NCI-H1105 treated with DMSO at 0.1 percent for 48 hours (cell line): Measurements from ENCODE around the gene NEK6.

Source experiments
- DNase-seq: peaks from one replicate; lab custom pipeline; 2025; lab: John Stamatoyannopoulos, UW

Gene NEK6

DNA sequence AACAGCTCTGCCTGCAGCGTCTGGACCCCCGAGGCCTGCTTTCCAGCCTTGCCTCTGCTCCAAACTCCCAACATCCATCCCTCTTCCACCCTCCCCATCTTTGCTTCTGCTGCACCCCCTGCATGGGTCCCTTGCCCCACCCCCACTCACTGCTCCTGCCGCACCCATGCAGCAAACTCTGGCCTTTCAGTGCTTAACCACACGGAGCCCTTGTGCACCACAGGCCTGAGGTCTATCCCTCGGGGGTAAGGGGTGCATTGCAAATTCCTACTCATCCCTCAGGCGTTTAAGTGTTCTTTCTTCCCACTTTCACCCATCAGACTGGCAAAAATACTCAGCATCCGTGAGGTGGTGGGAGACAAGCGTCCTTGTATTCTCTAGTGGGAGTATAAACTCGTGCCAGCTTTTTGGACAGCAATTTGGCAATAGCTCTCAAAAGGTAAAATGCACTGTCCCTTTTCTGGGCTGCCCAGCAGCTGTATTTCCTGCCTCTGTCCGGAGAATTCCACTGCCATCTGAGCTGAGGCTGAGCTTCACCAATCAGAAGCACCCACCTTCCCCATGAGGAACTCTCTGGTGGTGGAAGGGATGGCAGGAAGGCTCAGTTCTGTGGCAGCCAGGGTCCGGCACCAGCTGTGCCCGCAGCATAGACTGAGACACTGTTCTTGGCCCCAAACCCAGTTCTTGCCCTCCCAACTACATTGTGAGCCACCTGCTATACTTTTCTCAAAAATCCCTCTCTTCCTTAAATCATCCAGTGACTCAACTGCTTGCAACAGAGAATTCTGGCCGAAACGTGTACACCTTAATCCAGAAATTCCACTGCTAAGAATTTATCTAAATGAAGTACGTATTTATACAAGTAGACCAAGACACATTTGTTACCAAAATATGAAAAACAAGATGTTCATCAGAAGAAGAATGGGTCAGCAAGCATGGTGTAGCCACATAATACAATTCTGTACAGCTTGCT is 142.5 kb downstream of the NEK6 start:
- DNase-seq, result no peak
